Stromal cell of bone marrow (primary cell): ENCODE measurements around the gene UBQLN4.
A peak's percentile ranks its signal among the peaks of the same experiment; 100 is the strongest.
"Not testable (repeated sequence)": the region's sequence is repeated elsewhere in the genome, so short reads cannot be mapped to it uniquely, and the experiment has no call there.

Experiments
- DNase-seq: peaks from one replicate; pipeline ENCODE4 v3.0.0-alpha.2; 2012; ENCODE audit warnings: low read depth

UBQLN4 gene

GRCh38 chr1:156060937-156061636 lies 7.5 kb upstream of the UBQLN4 start, which contains the start of gene RAB25:
TSS of gene RAB25 (plus strand) at chr1:156061160. CDS start at chr1:156061401, 241 bp downstream.
- DNase-seq: no peak

GRCh38 chr1:156056326-156056849 lies 2.8 kb upstream of the UBQLN4 start:
- DNase-seq: no peak

- no peak for DNase-seq
Observed at GRCh38 chr1:156055281-156056048, 1.9 kb upstream of the UBQLN4 start.

GRCh38 chr1:156054500-156055280 lies 1.1 kb upstream of the UBQLN4 start, which contains the start of gene LAMTOR2:
TSS of gene LAMTOR2 (plus strand) at chr1:156054782. CDS start at chr1:156054890, 108 bp downstream.
- DNase-seq: peak; percentile 97

GRCh38 chr1:156052862-156053767 lies 483 bp downstream of the UBQLN4 start:
- peak; percentile 53 for DNase-seq

GRCh38 chr1:156051011-156051725 lies 2.4 kb downstream of the UBQLN4 start:
- DNase-seq: no peak

GRCh38 chr1:156050376-156050775 lies 3.2 kb downstream of the UBQLN4 start:
- no peak for DNase-seq

- no peak for DNase-seq
Observed at GRCh38 chr1:156048663-156049258, 4.8 kb downstream of the UBQLN4 start.

GRCh38 chr1:156045076-156045475 lies 8.5 kb downstream of the UBQLN4 start:
- DNase-seq: no peak

- DNase-seq: no peak
Observed at GRCh38 chr1:156042828-156043227, 10.8 kb downstream of the UBQLN4 start.

GRCh38 chr1:156034991-156035390 lies 18.6 kb downstream of the UBQLN4 start:
- DNase-seq: not testable (repeated sequence)

- no peak for DNase-seq
Observed at GRCh38 chr1:156033011-156033410, 20.6 kb downstream of the UBQLN4 start.

GRCh38 chr1:156026588-156026987 lies 27.0 kb downstream of the UBQLN4 start:
- no peak for DNase-seq

- DNase-seq: peak; percentile 14
Observed at GRCh38 chr1:156025876-156026275, 27.7 kb downstream of the UBQLN4 start.

- no peak for DNase-seq
Observed at GRCh38 chr1:156024801-156025200, 28.8 kb downstream of the UBQLN4 start.

GRCh38 chr1:156021954-156022353 lies 31.6 kb downstream of the UBQLN4 start:
- no peak for DNase-seq

GRCh38 chr1:156021093-156021428 lies 32.5 kb downstream of the UBQLN4 start:
- no peak for DNase-seq

GRCh38 chr1:156020293-156021092 lies 33.1 kb downstream of the UBQLN4 start, which contains the start of gene SSR2:
TSS of gene SSR2 (minus strand) at chr1:156020951. CDS start at chr1:156020167, 784 bp downstream.
- peak; percentile 89 for DNase-seq

- no peak for DNase-seq
Observed at GRCh38 chr1:156019946-156020292, 33.7 kb downstream of the UBQLN4 start.
